OCI-LY7 (cell line): ENCODE measurements around the gene HENMT1. TPM values are rescaled to one million over a fixed set of nuclear protein-coding genes. Genes with fewer than 3 reads are reported as not detected.

ENCODE experiments used
- BruUV-seq: library from RNA; stranded (reverse); fragments of 400-500 nt; replicated peaks from 2 replicates; lab custom pipeline; 2021; lab: Mats Ljungman, UMichigan
- CTCF ChIA-PET: fragments of 300-600 bp; sonication (Branson Sonifier 250); formaldehyde crosslinking; loops from one replicate; lab custom pipeline; 2022; ENCODE audit warnings: antibody characterized with exemption; ENCODE audit not compliant: unreplicated experiment; lab: Charles Lee
- POLR2A ChIA-PET: fragments of 300-600 bp; sonication (Branson Sonifier 250); formaldehyde crosslinking; loops from one replicate; lab custom pipeline; 2022; ENCODE audit warnings: antibody characterized with exemption; lab: Charles Lee
- DNase-seq: peaks from one replicate; pipeline ENCODE4 v3.0.0-alpha.2; 2015; ENCODE audit warnings: low spot score
- H2AFZ ChIP-seq: fragments of 200-600 bp; sonication (generic), shearing (Covaris generic); 2 replicates; pipeline ENCODE4 v1.6.1; 2014; ENCODE audit warnings: mild to moderate bottlenecking, antibody characterized with exemption, low read length, moderate library complexity
- H3K27ac ChIP-seq: fragments of 200-600 bp; sonication (generic); 2 replicates; pipeline ENCODE4 v1.5.1; 2014; ENCODE audit warnings: mixed run types, low read depth, mild to moderate bottlenecking, moderate library complexity, low read length, inconsistent platforms; ENCODE audit not compliant: poor library complexity, severe bottlenecking
- H3K36me3 ChIP-seq: fragments of 200-600 bp; sonication (generic); 2 replicates; pipeline ENCODE4 v1.6.1; 2014; ENCODE audit warnings: mild to moderate bottlenecking, antibody characterized with exemption, low read length, moderate library complexity, mixed read lengths; ENCODE audit not compliant: insufficient read depth
- H3K4me1 ChIP-seq: fragments of 200-600 bp; sonication (generic); 2 replicates; pipeline ENCODE4 v1.5.1; 2014; ENCODE audit warnings: mild to moderate bottlenecking, low read length; ENCODE audit not compliant: insufficient read depth, poor library complexity, severe bottlenecking
- H3K4me2 ChIP-seq: fragments of 200-600 bp; sonication (generic); 2 replicates; pipeline ENCODE4 v1.6.1; 2014; ENCODE audit warnings: mild to moderate bottlenecking, low read length
- H3K4me3 ChIP-seq: fragments of 200-600 bp; sonication (generic); 2 replicates; pipeline ENCODE4 v1.5.1; 2014; ENCODE audit warnings: mild to moderate bottlenecking, low read depth, low read length; ENCODE audit not compliant: poor library complexity, severe bottlenecking
- H3K79me2 ChIP-seq: fragments of 200-600 bp; sonication (generic); 2 replicates; pipeline ENCODE4 v1.6.1; 2016; ENCODE audit warnings: low read depth, mild to moderate bottlenecking, low read length, moderate library complexity, mixed read lengths; ENCODE audit not compliant: insufficient read depth
- H3K9me2 ChIP-seq: fragments of 200-600 bp; sonication (generic); 2 replicates; pipeline ENCODE4 v1.6.1; 2016; ENCODE audit warnings: mild to moderate bottlenecking, low read length, mixed read lengths; ENCODE audit not compliant: insufficient read depth
- H3K9me3 ChIP-seq: fragments of 200-600 bp; sonication (generic); 2 replicates; pipeline ENCODE4 v1.6.1; 2014; ENCODE audit warnings: mild to moderate bottlenecking, mixed run types, low read length, mixed read lengths
- H4K20me1 ChIP-seq: fragments of 200-600 bp; sonication (generic); 2 replicates; pipeline ENCODE4 v1.6.1; 2014; ENCODE audit warnings: mild to moderate bottlenecking, antibody characterized with exemption, low read length, moderate library complexity, mixed read lengths; ENCODE audit not compliant: insufficient read depth
- CTCF ChIP-seq: fragments of 200-600 bp; sonication (generic); conservative IDR thresholded peaks from 2 replicates; pipeline ENCODE4 v1.5.1; 2014; ENCODE audit warnings: mild to moderate bottlenecking, antibody characterized with exemption, low read length, moderate library complexity, mixed read lengths
- EZH2phosphoT487 ChIP-seq: fragments of 200-600 bp; sonication (generic); IDR thresholded peaks from 2 replicates; pipeline ENCODE4 v1.6.1; 2018; ENCODE audit warnings: low read depth, borderline replicate concordance, mild to moderate bottlenecking, mixed run types, antibody characterized with exemption, low read length, moderate library complexity, mixed read lengths
- intact Hi-C: fragments of 100-400 bp; cut with micrococcal nuclease; formaldehyde crosslinking; loops from one replicate; pipeline ENCODE4 v1.10.0; 2022; ENCODE audit not compliant: unreplicated experiment
- total RNA-seq, 2 experiments: library from RNA; depleted of rRNA in 1 of 2; stranded (reverse); fragments of >200 nt in 1 of 2; shearing (Covaris generic) in 1 of 2; gene quantifications; 2 replicates each; pipeline ENCODE4 v1.2.3, GENCODE V29; 2014 to 2022

HENMT1 gene
- total RNA-seq, 2 experiments from 2014 or later, result 0.84 TPM; not detected in 1

GRCh38 chr1:108601708-108602410, 59.0 kb downstream of the HENMT1 start:
- intact Hi-C loops, result no loop called here
- Histone ChIP-seq H2AFZ (no peak overlapping the region), H4K20me1 (no peaks in the 10 kb centered on the region), H3K27ac (no peak overlapping the region), H3K4me2 (no peak overlapping the region), H3K4me3 (no peak overlapping the region), H3K9me2 (no peaks in the 10 kb centered on the region), H3K4me1 (no peaks in the 10 kb centered on the region), H3K79me2 (no peaks in the 10 kb centered on the region), H3K36me3 (0 out of 2 replicates have a peak, but pooled peaks cover 3% of the 10 kb centered on the region), H3K9me3 (no peaks in the 10 kb centered on the region)
- BruUV-seq, result no TSS peak
- POLR2A ChIA-PET, result no interaction called here
- TF ChIP-seq EZH2phosphoT487 (no peak), CTCF (no peak)
- no peak for DNase-seq
- CTCF ChIA-PET, result no interaction called here

- intact Hi-C loops, result no loop called here
Observed at GRCh38 chr1:108600504-108600903, 60.4 kb downstream of the HENMT1 start.

More at GRCh38 chr1:108600504-108600903, 60.4 kb downstream of the HENMT1 start:
- 0 out of 2 replicates have a peak, but pooled peaks cover 3% of the 10 kb centered on the region for H3K36me3 ChIP-seq
- ChIA-PET CTCF (no interaction called here), POLR2A (interaction anchor here (0.6 kb wide), 1 partner anchor 1494 kb away, joined by 3 read pairs; no protein-coding TSS in a partner anchor)
- H3K4me3 ChIP-seq, result no peak overlapping the region
- H3K27ac ChIP-seq, result no peak overlapping the region
- H4K20me1 ChIP-seq, result no peaks in the 10 kb centered on the region
- H2AFZ ChIP-seq, result no peak overlapping the region
- H3K4me1 ChIP-seq, result no peaks in the 10 kb centered on the region
- H3K9me2 ChIP-seq, result no peaks in the 10 kb centered on the region
- H3K79me2 ChIP-seq, result no peaks in the 10 kb centered on the region
- H3K9me3 ChIP-seq, result no peaks in the 10 kb centered on the region
- no peak for DNase-seq
- BruUV-seq, result no TSS peak
- H3K4me2 ChIP-seq, result no peak overlapping the region
- TF ChIP-seq EZH2phosphoT487 (no peak), CTCF (no peak)
